ENCODE results near the gene NAALADL2. TPM values are rescaled to one million over a fixed set of nuclear protein-coding genes. Genes with fewer than 3 reads are reported as not detected.

NAALADL2 gene
- polyA plus RNA-seq, 1 donor from 2014 or later, result 1.6 TPM

- no peaks in the 10 kb centered on the region for H3K27me3 ChIP-seq (ENCODE audit: insufficient read depth, low read depth, low read length)
- H3K9ac ChIP-seq (ENCODE audit: low read length), result no peak overlapping the region
- H3K79me2 ChIP-seq (replicated peaks; ENCODE audit: insufficient read depth, low read length), result no peaks in the 10 kb centered on the region
- H3K27ac ChIP-seq (ENCODE audit: low read length), result no peak overlapping the region
- H4K20me1 ChIP-seq (ENCODE audit: insufficient read depth), result no peaks in the 10 kb centered on the region
- TF ChIP-seq EZH2 (IDR thresholded peaks at IDR 0.05; ENCODE audit: borderline replicate concordance, insufficient read depth, low read length, poor library complexity, severe bottlenecking), result no peak
- TF ChIP-seq REST (IDR thresholded peaks at IDR 0.05; ENCODE audit: borderline replicate concordance), result no peak
- no peak for TF ChIP-seq TAF1 (IDR thresholded peaks at IDR 0.05; ENCODE audit: low read depth)
- no peak for TF ChIP-seq MXI1 (conservative IDR thresholded peaks at IDR 0.05; ENCODE audit: poor library complexity, severe bottlenecking)
- TF ChIP-seq CTCF (IDR thresholded peaks at IDR 0.05; ENCODE audit: poor library complexity, severe bottlenecking), result no peak
- TF ChIP-seq POLR2AphosphoS5 (IDR thresholded peaks at IDR 0.05), result no peak
- TF ChIP-seq EP300 (conservative IDR thresholded peaks at IDR 0.05; ENCODE audit: poor library complexity, severe bottlenecking), result no peak
- H3K9me2 ChIP-seq (ENCODE audit: insufficient read depth, low read length), result no peaks in the 10 kb centered on the region
- H3K36me3 ChIP-seq (ENCODE audit: insufficient read depth, low read length), result no peaks in the 10 kb centered on the region
- H3K4me3 ChIP-seq (ENCODE audit: low read length), result no peak overlapping the region
- no peak overlapping the region for H2AFZ ChIP-seq (ENCODE audit: low read depth, low read length)
- no peak overlapping the region for H3K4me2 ChIP-seq (ENCODE audit: low read length)
- no peaks in the 10 kb centered on the region for H3F3A ChIP-seq (ENCODE audit: insufficient read depth, low read length, poor library complexity, severe bottlenecking)
- no peaks in the 10 kb centered on the region for H3K9me3 ChIP-seq (ENCODE audit: low read length)
Observed at GRCh38 chr3:175207361-175207760, 348.2 kb downstream of the NAALADL2 start.

GRCh38 chr3:175208326-175208725, 349.2 kb downstream of the NAALADL2 start:
- Histone ChIP-seq H3K27ac (ENCODE audit: low read length) (no peak overlapping the region), H3K9me2 (ENCODE audit: insufficient read depth, low read length) (no peaks in the 10 kb centered on the region), H3K79me2 (replicated peaks; ENCODE audit: insufficient read depth, low read length) (no peaks in the 10 kb centered on the region), H3K27me3 (ENCODE audit: insufficient read depth, low read depth, low read length) (no peaks in the 10 kb centered on the region), H3K36me3 (ENCODE audit: insufficient read depth, low read length) (no peaks in the 10 kb centered on the region), H3K9ac (ENCODE audit: low read length) (no peak overlapping the region), H3K4me3 (ENCODE audit: low read length) (no peak overlapping the region), H3K9me3 (ENCODE audit: low read length) (no peaks in the 10 kb centered on the region), H4K20me1 (ENCODE audit: insufficient read depth) (no peaks in the 10 kb centered on the region), H2AFZ (ENCODE audit: low read depth, low read length) (no peak overlapping the region), H3F3A (ENCODE audit: insufficient read depth, low read length, poor library complexity, severe bottlenecking) (no peaks in the 10 kb centered on the region), H3K4me2 (ENCODE audit: low read length) (no peak overlapping the region)
- TF ChIP-seq CTCF (IDR thresholded peaks at IDR 0.05; ENCODE audit: poor library complexity, severe bottlenecking) (no peak), TAF1 (IDR thresholded peaks at IDR 0.05; ENCODE audit: low read depth) (no peak), POLR2AphosphoS5 (IDR thresholded peaks at IDR 0.05) (no peak), REST (IDR thresholded peaks at IDR 0.05; ENCODE audit: borderline replicate concordance) (no peak)
